HT-29 (cell line): ENCODE measurements around the gene CDYL. TPM values are rescaled to one million over a fixed set of nuclear protein-coding genes. Genes with fewer than 3 reads are reported as not detected.

ENCODE experiments used
- DNase-seq: peaks from one replicate; pipeline ENCODE4 v3.0.0-alpha.2; 2015; ENCODE audit warnings: low spot score
- total RNA-seq: library from RNA; depleted of rRNA; stranded (reverse); fragments of >200 nt; shearing (Covaris generic); gene quantifications from 2 replicates; pipeline ENCODE4 v1.2.3, GENCODE V29; 2014

Gene CDYL
- total RNA-seq, 1 experiment from 2014 or later = 33.1 TPM

DNA sequence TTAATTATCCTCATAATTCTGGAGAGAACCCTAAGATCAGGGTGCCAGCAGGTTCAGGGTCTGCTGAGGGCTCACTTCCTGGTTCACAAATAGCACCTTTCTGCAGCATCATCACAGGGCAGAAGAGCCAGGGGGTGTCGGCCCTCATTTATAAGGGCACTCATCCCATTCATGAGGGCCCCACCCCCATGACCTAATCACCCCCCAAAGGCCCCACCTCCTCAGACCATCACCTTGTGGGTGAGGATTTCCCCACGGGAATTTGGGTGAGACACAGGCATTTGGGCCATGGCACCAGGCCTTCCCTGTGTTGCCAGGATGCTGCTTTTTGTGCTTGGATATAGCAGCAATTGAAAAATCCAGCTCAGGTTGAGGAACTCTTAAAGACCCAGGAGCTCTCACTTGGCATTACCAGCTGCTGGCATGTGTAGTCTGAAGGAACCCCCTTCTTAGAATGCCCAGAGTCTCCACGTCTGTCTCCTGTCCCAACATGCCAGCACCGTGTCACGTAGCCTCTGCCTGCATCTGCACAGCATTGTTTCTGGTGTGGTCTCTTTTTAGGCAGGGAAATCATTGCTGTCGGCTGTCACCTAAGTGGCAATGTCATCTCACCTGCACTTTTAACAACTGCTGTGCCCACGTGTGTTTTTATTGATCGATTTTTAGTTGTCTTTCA lies 156.2 kb downstream of the CDYL start:
- no peak for DNase-seq

DNA sequence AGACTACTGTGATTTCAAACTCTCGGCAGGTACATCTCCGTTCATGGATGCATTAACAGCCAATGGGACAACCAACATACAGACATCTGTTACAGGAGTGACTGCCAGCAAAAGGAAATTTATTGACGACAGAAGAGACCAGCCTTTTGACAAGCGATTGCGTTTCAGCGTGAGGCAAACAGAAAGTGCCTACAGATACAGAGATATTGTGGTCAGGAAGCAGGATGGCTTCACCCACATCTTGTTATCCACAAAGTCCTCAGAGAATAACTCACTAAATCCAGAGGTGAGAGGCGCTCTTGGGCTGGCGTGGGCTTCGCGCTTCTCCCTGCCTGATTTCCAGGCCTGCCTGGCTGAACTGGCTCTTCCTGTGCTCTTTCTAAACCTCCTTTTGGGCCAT lies 159.3 kb downstream of the CDYL start:
- DNase-seq = no peak

DNA sequence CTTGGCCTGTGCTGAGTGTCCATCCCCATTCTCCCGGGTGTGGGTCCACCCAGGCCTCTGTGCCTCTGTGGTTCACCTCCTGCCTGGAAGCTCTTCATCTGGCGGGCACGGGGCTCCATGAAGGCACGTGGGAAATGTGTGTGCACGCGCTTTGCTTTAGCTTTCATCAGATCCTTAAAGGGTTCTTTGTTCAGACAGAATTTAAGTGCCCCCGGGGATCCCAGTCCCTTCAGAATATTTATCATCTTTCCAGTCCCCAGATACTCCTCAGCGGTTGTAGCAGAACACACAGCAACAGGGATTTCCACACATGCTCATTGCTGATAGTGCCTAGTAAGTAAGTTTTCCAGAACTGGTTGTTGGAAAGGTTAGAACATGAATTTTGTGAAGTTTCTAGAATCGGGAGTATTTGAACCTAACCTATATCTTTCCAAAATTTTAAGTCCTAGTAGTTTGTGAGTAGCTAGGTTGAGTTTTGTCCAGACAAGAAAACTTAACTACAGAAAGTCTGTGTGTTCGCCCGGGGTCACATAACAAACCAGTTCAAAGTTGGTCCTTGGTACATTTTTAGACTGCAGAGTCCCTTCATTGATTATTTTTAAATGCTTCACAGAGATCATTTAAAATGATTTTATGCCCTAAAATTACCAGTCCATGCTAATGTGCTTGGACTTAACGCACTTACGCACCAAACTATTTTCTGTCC lies 159.9 kb downstream of the CDYL start:
- peak; percentile 11 for DNase-seq

DNA sequence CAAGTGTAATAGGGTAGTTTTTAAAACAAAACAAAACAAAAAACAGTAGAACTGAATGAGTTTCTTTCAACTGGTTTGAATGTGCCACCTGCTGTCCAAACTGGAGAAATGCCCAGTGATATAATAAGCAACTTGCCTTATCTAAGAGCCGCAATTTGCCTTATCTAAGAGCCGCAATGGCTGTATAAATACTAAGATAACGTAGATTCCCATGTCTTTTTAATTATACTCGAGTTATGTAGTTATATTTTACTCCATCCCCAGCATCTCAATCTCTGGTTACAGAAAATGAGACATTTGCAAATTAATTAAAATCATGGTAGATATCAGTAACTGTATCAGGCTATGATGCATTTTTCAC lies 160.5 kb downstream of the CDYL start:
- peak; percentile 39 for DNase-seq

- DNase-seq = no peak
Observed at GRCh38 chr6:4937414-4937813, 161.2 kb downstream of the CDYL start.

GRCh38 chr6:4939241-4939640 lies 163.0 kb downstream of the CDYL start:
- no peak for DNase-seq

DNA sequence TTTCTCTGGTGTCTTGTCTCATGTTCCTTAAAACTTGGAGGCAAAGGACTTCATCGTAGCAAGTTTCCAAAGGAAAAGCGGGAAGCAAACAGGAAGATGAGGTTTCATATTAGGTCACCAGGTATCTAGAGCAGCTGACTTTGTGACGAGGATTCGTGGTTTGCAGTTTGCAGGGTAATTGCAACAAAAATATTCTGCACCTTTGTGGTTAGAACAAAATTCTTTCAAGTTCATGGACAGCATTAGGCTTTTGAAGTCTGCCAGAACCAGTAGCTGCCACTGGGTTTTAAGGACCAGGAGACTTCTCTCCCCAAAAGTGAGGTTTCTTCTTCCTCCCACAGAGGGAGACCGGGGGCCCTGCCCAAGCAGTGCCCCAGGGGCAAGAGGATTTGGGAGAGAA lies 164.2 kb downstream of the CDYL start:
- no peak for DNase-seq

GRCh38 chr6:4941782-4942672 lies 165.8 kb downstream of the CDYL start:
- peak; percentile 21 for DNase-seq

- DNase-seq = no peak
Observed at GRCh38 chr6:4942673-4943009, 166.4 kb downstream of the CDYL start.

- DNase-seq = no peak
Observed at GRCh38 chr6:4943716-4944115, 167.5 kb downstream of the CDYL start.

GRCh38 chr6:4944325-4944724 lies 168.1 kb downstream of the CDYL start:
- no peak for DNase-seq

GRCh38 chr6:4946521-4946920 lies 170.3 kb downstream of the CDYL start:
- no peak for DNase-seq

DNA sequence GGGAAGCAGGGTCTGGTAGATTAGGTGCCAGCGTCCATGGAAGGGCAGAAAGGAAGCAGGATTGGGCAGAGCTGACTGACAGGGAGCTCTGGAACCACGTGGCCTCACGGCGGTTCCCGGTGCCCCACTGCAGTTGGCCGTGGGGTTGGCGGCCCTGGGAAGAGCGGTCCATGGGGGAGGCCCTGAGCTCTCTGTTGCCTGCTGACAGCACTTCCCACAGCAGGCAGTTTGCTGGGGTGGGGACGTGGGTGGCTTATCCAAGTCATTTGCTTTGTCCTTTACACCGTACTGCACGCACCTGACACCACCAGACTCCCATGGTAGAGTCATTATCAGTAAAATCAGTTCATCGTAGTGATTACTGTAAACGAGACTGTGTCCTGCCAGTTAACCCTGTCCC lies 171.5 kb downstream of the CDYL start:
- no peak for DNase-seq

GRCh38 chr6:4948781-4949450 lies 172.7 kb downstream of the CDYL start:
- no peak for DNase-seq

GRCh38 chr6:4950076-4950475 lies 173.9 kb downstream of the CDYL start:
- no peak for DNase-seq

DNA sequence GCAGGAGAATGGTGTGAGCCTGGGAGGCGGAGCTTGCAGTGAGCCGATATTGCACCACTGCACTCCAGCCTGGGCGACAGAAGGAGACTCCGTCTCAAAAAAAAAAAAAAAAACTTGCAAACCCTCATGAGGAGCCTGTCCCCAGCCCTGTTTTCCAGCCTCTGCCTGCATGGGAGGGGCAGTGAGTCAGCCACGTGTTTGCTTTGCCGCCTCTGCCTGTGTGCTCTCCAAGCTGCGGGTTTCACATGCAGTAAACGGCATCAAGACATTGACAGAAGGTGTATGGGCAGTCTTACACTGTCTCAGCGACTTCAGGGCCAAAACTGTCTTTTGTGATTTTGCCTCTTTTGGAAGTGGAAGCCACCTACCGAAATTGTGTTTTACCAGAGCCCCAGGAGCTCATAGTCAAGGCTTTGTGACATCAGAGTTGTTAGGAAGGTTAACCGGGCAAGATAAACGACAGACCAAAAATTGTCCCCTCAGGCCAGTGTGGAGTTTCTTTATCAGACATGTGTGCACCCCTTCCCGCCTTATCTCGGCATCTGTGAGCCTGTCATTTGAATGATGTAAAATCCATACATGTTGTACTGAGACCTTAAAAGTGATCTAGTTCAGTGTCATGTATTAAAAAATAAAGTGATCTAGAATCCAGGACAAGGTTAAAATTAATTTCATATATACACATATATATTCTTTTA lies 174.8 kb downstream of the CDYL start:
- DNase-seq = peak; percentile 45

- DNase-seq = no peak
Observed at GRCh38 chr6:4953440-4953839, 177.2 kb downstream of the CDYL start.

GRCh38 chr6:4956625-4957024 lies 180.4 kb downstream of the CDYL start:
- DNase-seq = no peak

- DNase-seq = peak; percentile 37
Observed at GRCh38 chr6:4957521-4958231, 181.5 kb downstream of the CDYL start.

- no peak for DNase-seq
Observed at GRCh38 chr6:4958624-4959023, 182.4 kb downstream of the CDYL start.
